GM18508 (cell line): Measurements from ENCODE around the gene RGPD8.

Experiments used
- ATAC-seq: cut with Tn5 transposase; IDR thresholded peaks from one replicate; pipeline ENCODE4 v1.9.1; 2021; ENCODE audit warnings: moderate number of reproducible peaks; ENCODE audit not compliant: insufficient read depth, unreplicated experiment

Gene RGPD8

DNA sequence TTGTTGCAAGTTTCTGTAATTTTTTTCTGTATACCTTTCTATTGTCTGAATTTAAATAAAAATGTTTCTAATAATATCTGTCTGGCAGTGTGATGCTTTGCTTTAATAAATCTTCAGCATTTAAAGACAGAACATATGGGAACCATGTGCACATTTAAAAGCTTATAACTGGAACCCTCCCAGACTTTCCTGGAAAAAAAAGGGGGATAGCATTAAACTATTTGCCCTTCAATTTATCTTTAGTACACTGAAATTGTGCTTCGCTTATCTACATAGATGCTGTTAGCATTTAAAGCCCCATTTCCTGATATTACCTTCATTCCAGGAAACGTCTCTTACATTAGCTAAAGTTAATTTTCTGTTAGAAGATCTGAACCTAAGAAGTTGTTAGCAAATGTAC lies 93.5 kb downstream of the RGPD8 start:
- ATAC-seq, result no peak

- ATAC-seq, result no peak
Observed at GRCh38 chr2:112335600-112335999, 97.8 kb downstream of the RGPD8 start.

- ATAC-seq, result no peak
Observed at GRCh38 chr2:112332123-112332696, 101.2 kb downstream of the RGPD8 start.

DNA sequence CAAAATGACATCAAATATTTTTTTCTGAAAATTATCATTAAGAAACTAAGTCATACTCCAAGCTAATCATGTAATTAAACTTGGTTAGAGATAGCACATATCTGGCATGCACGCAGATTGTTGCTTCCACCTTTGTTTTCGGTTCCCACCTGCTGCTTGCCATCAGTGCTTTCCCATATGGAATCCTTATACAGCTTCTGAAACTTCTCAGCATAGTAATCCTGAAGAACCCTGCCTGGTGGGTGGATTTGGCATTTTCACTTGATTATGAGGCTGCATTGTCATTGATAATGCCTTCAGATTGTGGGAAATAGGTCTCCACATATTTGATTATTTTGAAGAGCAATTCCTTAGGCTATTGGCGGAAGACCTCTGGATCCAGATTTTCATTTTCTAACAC lies 110.5 kb downstream of the RGPD8 start:
- no peak for ATAC-seq

- no peak for ATAC-seq
Observed at GRCh38 chr2:112321375-112322320, 111.8 kb downstream of the RGPD8 start.
